ENCODE data around the gene GPR152. TPM values are rescaled to one million over a fixed set of nuclear protein-coding genes. Genes with fewer than 3 reads are reported as not detected.
"Not testable (repeated sequence)": the region's sequence is repeated elsewhere in the genome, so short reads cannot be mapped to it uniquely, and the experiment has no call there.

GPR152 gene
- total RNA-seq, 2 donors from 2014 or later: not detected

GRCh38 chr11:67429038-67429668 lies 23.4 kb downstream of the GPR152 start:
- Histone ChIP-seq H3K9me3 (no peaks in the 10 kb centered on the region), H3K4me1 (ENCODE audit: control insufficient read depth in 1 of 2, low read depth in 2 of 2) (peaks cover 8 to 21% of the 10 kb centered on the region in 2 donors), H3K27ac (peak overlapping the region; percentile 86 to 89), H3K36me3 (peaks cover 25% of the 10 kb centered on the region), H3K4me3 (peak overlapping the region; percentile 82), H3K27me3 (replicated peaks; ENCODE audit: insufficient read depth) (no peaks in the 10 kb centered on the region)
- ATAC-seq (ENCODE audit: insufficient number of reproducible peaks, low FRiP score, low read depth): no peak
- DNase-seq (ENCODE audit: low spot score): no peak
- TF ChIP-seq CTCF (IDR thresholded peaks at IDR 0.05): no peak

GRCh38 chr11:67428052-67429001 lies 24.2 kb downstream of the GPR152 start, which contains the start of gene RPS6KB2:
RPS6KB2 (plus strand) TSS chr11:67428494; CDS start chr11:67428546, 52 bp downstream.
- DNase-seq (ENCODE audit: low spot score) (peak; percentile 91), ATAC-seq (ENCODE audit: insufficient number of reproducible peaks, low FRiP score, low read depth) (peak; percentile 98)
- peak within 1 kb of the TSS; percentile 86 to 89 for H3K27ac ChIP-seq
- H3K4me3 ChIP-seq: peak within 1 kb of the TSS; percentile 82
- TF ChIP-seq CTCF (IDR thresholded peaks at IDR 0.05): no peak
- H3K9me3 ChIP-seq: no peaks in the 10 kb centered on the region
- H3K27me3 ChIP-seq (replicated peaks; ENCODE audit: insufficient read depth): no peaks in the 10 kb centered on the region
- H3K4me1 ChIP-seq (ENCODE audit: control insufficient read depth in 1 of 2, low read depth in 2 of 2): peaks cover 8 to 21% of the 10 kb centered on the region in 2 donors
- peaks cover 19% of the 10 kb centered on the region for H3K36me3 ChIP-seq

GRCh38 chr11:67427364-67427859 lies 25.1 kb downstream of the GPR152 start:
- ATAC-seq (ENCODE audit: insufficient number of reproducible peaks, low FRiP score, low read depth); H3K27me3 ChIP-seq (replicated peaks; ENCODE audit: insufficient read depth); H3K36me3 ChIP-seq; H3K9me3 ChIP-seq; DNase-seq (ENCODE audit: low spot score): not testable (repeated sequence)
- Histone ChIP-seq H3K4me3 (peak overlapping the region; percentile 82), H3K27ac (peak overlapping the region; percentile 52 to 89), H3K4me1 (ENCODE audit: control insufficient read depth in 1 of 2, low read depth in 2 of 2) (peaks cover 8 to 21% of the 10 kb centered on the region in 2 donors)

- no peak for DNase-seq (ENCODE audit: low spot score)
- Histone ChIP-seq H3K9me3 (no peaks in the 10 kb centered on the region), H3K4me1 (ENCODE audit: control insufficient read depth in 1 of 2, low read depth in 2 of 2) (peaks cover 11 to 26% of the 10 kb centered on the region in 2 donors), H3K4me3 (no peak overlapping the region), H3K36me3 (no peaks in the 10 kb centered on the region), H3K27ac (no peak overlapping the region), H3K27me3 (replicated peaks; ENCODE audit: insufficient read depth) (no peaks in the 10 kb centered on the region)
- ATAC-seq (ENCODE audit: insufficient number of reproducible peaks, low FRiP score, low read depth): no peak
- no peak for TF ChIP-seq CTCF (IDR thresholded peaks at IDR 0.05)
These were observed 28.5 kb downstream of the GPR152 start for GRCh38 chr11:67423891-67424613.

GRCh38 chr11:67423466-67423865 lies 29.1 kb downstream of the GPR152 start:
- peaks cover 13 to 27% of the 10 kb centered on the region in 2 donors for H3K4me1 ChIP-seq (ENCODE audit: control insufficient read depth in 1 of 2, low read depth in 2 of 2)
- DNase-seq (ENCODE audit: low spot score) (no peak), ATAC-seq (ENCODE audit: insufficient number of reproducible peaks, low FRiP score, low read depth) (no peak)
- H3K4me3 ChIP-seq: no peak overlapping the region
- H3K36me3 ChIP-seq: no peaks in the 10 kb centered on the region
- no peaks in the 10 kb centered on the region for H3K27me3 ChIP-seq (replicated peaks; ENCODE audit: insufficient read depth)
- no peak overlapping the region for H3K27ac ChIP-seq
- TF ChIP-seq CTCF (IDR thresholded peaks at IDR 0.05): no peak
- no peaks in the 10 kb centered on the region for H3K9me3 ChIP-seq

Measured in thoracic aorta (tissue), 2 donors.